OCI-LY7 (cell line): Measurements from ENCODE around the gene SMIM45.

Experiments
- EZH2phosphoT487 ChIP-seq: fragments of 200-600 bp; sonication (generic); IDR thresholded peaks from 2 replicates; pipeline ENCODE4 v1.6.1; 2018; ENCODE audit warnings: low read depth, borderline replicate concordance, mild to moderate bottlenecking, mixed run types, antibody characterized with exemption, low read length, moderate library complexity, mixed read lengths
- TF ChIP-seq, protein P1 (sequence below): fragments of 200-600 bp; sonication (generic); conservative IDR thresholded peaks from 2 replicates; pipeline ENCODE4 v1.5.1; 2014; ENCODE audit warnings: mild to moderate bottlenecking, antibody characterized with exemption, low read length, moderate library complexity, mixed read lengths

DNA sequence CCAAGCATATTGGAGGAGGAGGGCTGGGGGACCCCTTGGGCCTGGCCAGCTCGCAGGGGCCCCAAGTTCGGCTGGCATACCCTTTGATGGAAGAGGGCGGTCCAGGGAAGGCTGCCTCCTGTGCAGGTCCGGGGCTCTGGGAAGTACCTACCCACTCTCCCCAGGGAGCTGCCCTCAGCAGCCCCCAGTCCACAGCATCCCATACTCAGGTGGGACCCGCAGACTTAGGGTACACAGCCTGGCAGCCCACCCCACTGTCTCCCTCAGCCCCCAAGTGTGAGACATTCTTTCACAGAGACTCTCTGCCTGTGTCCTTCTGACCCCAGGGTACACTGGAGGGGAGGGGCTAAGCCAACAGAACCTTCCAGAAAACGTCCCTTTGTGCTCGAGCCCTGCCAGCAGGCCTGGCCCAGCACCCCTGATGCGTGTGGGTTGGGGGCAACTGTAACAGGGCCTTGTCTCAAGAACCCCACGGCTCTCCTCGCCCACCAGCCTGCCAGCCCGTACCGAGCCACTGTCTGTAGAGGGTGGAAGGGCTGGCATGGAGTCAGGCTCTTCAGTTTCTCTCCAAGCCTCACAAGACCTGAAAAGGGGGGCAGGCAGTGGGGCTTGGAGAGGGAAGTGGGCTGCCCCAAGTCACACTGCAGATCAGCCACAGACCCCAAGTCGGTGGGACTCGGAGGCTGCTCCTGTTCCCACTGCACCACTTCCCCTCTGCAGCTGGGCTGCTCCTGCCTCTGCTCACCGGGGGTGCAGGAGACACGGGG is 18.4 kb upstream of the SMIM45 start:
- TF ChIP-seq, protein P1, sequence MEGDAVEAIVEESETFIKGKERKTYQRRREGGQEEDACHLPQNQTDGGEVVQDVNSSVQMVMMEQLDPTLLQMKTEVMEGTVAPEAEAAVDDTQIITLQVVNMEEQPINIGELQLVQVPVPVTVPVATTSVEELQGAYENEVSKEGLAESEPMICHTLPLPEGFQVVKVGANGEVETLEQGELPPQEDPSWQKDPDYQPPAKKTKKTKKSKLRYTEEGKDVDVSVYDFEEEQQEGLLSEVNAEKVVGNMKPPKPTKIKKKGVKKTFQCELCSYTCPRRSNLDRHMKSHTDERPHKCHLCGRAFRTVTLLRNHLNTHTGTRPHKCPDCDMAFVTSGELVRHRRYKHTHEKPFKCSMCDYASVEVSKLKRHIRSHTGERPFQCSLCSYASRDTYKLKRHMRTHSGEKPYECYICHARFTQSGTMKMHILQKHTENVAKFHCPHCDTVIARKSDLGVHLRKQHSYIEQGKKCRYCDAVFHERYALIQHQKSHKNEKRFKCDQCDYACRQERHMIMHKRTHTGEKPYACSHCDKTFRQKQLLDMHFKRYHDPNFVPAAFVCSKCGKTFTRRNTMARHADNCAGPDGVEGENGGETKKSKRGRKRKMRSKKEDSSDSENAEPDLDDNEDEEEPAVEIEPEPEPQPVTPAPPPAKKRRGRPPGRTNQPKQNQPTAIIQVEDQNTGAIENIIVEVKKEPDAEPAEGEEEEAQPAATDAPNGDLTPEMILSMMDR = no peak
- TF ChIP-seq EZH2phosphoT487 = no peak
